ENCODE measurements around the gene ZBTB7C.

The ZBTB7C gene

GRCh38 chr18:48352051-48352755, 57.0 kb downstream of the ZBTB7C start:
- DNase-seq (ENCODE audit: low read depth) = no peak

GRCh38 chr18:48351216-48352050, 57.8 kb downstream of the ZBTB7C start:
- DNase-seq (ENCODE audit: low read depth) = no peak

- DNase-seq (ENCODE audit: low read depth) = no peak
Measured at GRCh38 chr18:48348739-48349138, 60.4 kb downstream of the ZBTB7C start.

GRCh38 chr18:48347756-48348326, 61.3 kb downstream of the ZBTB7C start:
- no peak for DNase-seq (ENCODE audit: low read depth)

- no peak for DNase-seq (ENCODE audit: low read depth)
Measured at GRCh38 chr18:48345596-48345995, 63.6 kb downstream of the ZBTB7C start.

GRCh38 chr18:48342581-48342980, 66.6 kb downstream of the ZBTB7C start:
- no peak for DNase-seq (ENCODE audit: low read depth)

- no peak for DNase-seq (ENCODE audit: low read depth)
Measured at GRCh38 chr18:48342125-48342524, 67.1 kb downstream of the ZBTB7C start.

- no peak for DNase-seq (ENCODE audit: low read depth)
Measured at GRCh38 chr18:48340560-48340959, 68.6 kb downstream of the ZBTB7C start.

- no peak for DNase-seq (ENCODE audit: low read depth)
Measured at GRCh38 chr18:48339692-48340091, 69.5 kb downstream of the ZBTB7C start.

- DNase-seq (ENCODE audit: low read depth) = no peak
Measured at GRCh38 chr18:48338915-48339314, 70.3 kb downstream of the ZBTB7C start.

- DNase-seq (ENCODE audit: low read depth) = no peak
Measured at GRCh38 chr18:48337053-48337452, 72.1 kb downstream of the ZBTB7C start.

GRCh38 chr18:48336332-48336731, 72.9 kb downstream of the ZBTB7C start:
- DNase-seq (ENCODE audit: low read depth) = no peak

GRCh38 chr18:48335829-48336228, 73.4 kb downstream of the ZBTB7C start:
- no peak for DNase-seq (ENCODE audit: low read depth)

- no peak for DNase-seq (ENCODE audit: low read depth)
Measured at GRCh38 chr18:48334845-48335244, 74.3 kb downstream of the ZBTB7C start.

GRCh38 chr18:48333563-48333962, 75.6 kb downstream of the ZBTB7C start:
- DNase-seq (ENCODE audit: low read depth) = no peak

GRCh38 chr18:48330016-48330991, 78.9 kb downstream of the ZBTB7C start:
- no peak for DNase-seq (ENCODE audit: low read depth)

- no peak for DNase-seq (ENCODE audit: low read depth)
Measured at GRCh38 chr18:48328473-48329210, 80.5 kb downstream of the ZBTB7C start.

- no peak for DNase-seq (ENCODE audit: low read depth)
Measured at GRCh38 chr18:48326901-48327675, 82.1 kb downstream of the ZBTB7C start.

- no peak for DNase-seq (ENCODE audit: low read depth)
Measured at GRCh38 chr18:48325115-48325665, 84.0 kb downstream of the ZBTB7C start.

GRCh38 chr18:48324651-48325050, 84.5 kb downstream of the ZBTB7C start:
- DNase-seq (ENCODE audit: low read depth) = no peak
